ENCODE measurements around the gene EXT2. TPM values are rescaled to one million over a fixed set of nuclear protein-coding genes. Genes with fewer than 3 reads are reported as not detected.

EXT2 gene
- total RNA-seq, 1 experiment from 2014 or later, result 120 TPM

DNA sequence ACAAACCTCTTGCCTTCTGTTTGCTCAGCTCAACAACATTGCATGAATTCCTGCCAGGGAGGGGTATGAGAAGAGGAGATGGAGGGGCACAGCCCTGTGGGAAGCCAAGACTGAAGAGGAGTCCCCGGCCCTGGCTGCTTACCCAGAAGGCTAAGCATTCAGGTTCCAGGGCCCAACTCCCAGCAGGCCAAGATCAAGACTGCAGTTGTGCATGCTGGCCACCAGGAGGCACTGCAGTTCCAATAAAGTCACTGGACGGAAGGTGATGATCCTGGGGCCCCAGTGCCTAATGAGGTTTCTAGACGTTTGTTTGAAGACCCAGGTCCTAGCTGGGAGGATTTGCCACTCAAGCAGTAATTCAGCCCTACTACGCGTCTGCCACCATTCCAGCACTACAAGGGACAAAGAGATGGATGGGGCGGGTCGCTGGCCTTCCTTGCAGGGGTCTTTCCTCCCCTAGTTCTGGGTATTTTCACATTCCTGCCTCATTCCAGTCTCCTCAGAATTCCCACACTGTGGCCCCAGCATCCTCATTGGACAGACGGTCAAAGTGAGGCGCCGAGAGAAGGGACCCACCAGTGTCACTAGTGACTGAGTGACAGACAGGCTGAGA, 190.9 kb downstream of the EXT2 start:
- peak; percentile 41 for DNase-seq (ENCODE audit: low read depth)

DNA sequence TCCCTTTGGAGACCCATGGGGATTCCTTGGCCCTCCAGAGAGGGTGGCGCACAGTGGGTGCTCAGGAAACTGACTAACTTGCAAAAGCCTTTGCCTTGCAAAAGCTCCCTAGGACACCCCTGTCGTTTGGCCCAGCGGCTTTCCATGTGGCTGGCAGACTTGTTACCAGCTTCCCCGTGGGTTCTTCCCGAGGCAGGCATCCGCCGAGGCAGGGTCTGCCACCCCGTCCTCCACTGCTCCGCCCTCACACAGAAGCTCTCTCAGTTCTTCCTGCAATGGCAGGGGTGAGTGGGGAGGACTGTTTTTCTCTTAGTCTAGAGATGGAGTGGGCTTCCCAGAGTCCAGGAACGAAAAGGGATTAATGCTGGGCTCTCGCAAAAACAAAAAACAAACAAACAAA, 191.4 kb downstream of the EXT2 start:
- DNase-seq (ENCODE audit: low read depth), result no peak

DNA sequence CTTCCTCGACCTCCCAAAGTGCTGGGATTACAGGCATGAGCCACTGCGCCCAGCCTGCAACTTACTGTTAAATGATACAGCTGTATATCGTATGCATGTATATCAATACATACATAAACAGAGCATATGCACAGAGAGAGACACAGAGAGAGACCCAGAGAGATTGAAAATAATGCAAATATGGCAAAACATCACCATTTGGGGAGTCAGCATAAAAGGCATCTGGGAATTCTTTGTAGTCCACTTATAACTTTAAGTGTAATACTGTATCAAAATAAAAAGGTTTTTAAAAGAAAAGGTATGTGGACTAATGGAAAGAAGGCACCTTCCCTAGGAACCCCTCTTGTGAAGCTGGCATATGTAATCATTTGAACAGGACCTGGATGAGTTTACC, 192.7 kb downstream of the EXT2 start:
- no peak for DNase-seq (ENCODE audit: low read depth)

DNA sequence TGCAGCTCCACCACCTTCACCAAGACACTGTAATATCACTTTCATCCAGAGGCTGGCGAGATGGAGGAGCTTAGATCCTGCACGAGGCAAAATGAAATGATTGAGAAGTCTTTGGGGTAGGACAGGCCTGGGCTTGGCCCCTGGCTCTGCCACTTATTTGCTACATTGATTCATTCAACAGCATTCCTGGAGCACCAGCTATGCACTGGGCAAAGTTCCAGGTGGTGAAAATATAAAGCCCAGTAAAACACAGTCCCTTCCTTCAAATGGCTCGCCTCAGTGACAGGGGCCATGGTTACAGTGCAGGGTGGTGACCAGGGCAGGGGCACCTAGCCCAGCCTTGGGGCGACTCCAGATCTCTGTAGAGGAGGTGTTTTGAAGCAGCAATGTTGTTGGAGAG, 194.7 kb downstream of the EXT2 start:
- DNase-seq (ENCODE audit: low read depth), result no peak

Other genes with a start within 250 kb of the EXT2 start
- gene ALKBH3, start 214.8 kb upstream of the EXT2 start, total RNA-seq (2014; rRNA removed; shearing (Covaris generic)), result 39.2 and 43.6 TPM in 2 replicates
- 2.8 and 3.1 TPM in 2 replicates for gene C11orf96, start 153.0 kb upstream of the EXT2 start, total RNA-seq (2014; rRNA removed; shearing (Covaris generic))
- not detected in 2 replicates for gene ACCSL, start 47.7 kb upstream of the EXT2 start, total RNA-seq (2014; rRNA removed; shearing (Covaris generic))
- 5.0 and 5.8 TPM in 2 replicates for gene ACCS, start 29.4 kb upstream of the EXT2 start, total RNA-seq (2014; rRNA removed; shearing (Covaris generic))
- gene ALX4, start 214.5 kb downstream of the EXT2 start, total RNA-seq (2014; rRNA removed; shearing (Covaris generic)), result not detected in 2 replicates